Measurements from ENCODE around the gene ACCS.

ACCS gene

GRCh38 chr11:44033856-44034255 lies 32.2 kb upstream of the ACCS start:
- in situ Hi-C loops (cut with HindIII; ENCODE audit: low pct_ligation_motif_present, low sequenced_read_pairs) = loop anchor here (25.0 kb wide), 1 partner anchor 122 kb away; no protein-coding TSS in a partner anchor
- Histone ChIP-seq H3K27me3 (replicated peaks) (no peaks in the 10 kb centered on the region), H3K36me3 (replicated peaks) (no peaks in the 10 kb centered on the region), H3K4me3 (ENCODE audit: low read depth, low read length) (no peak overlapping the region), H3K27ac (no peak overlapping the region)
- DNase-seq = no peak
- no peak for TF ChIP-seq CTCF (IDR thresholded peaks at IDR 0.05; ENCODE audit: low read depth, low read length, missing control alignments)

GRCh38 chr11:44034639-44035038 lies 31.4 kb upstream of the ACCS start:
- in situ Hi-C loops (cut with HindIII; ENCODE audit: low pct_ligation_motif_present, low sequenced_read_pairs) = loop anchor here (25.0 kb wide), 1 partner anchor 122 kb away; no protein-coding TSS in a partner anchor
- DNase-seq = no peak

GRCh38 chr11:44036811-44037657 lies 29.0 kb upstream of the ACCS start:
- Histone ChIP-seq H3K27ac (no peak overlapping the region), H3K4me3 (ENCODE audit: low read depth, low read length) (no peak overlapping the region), H3K36me3 (replicated peaks) (no peaks in the 10 kb centered on the region), H3K27me3 (replicated peaks) (no peaks in the 10 kb centered on the region)
- in situ Hi-C loops (cut with HindIII; ENCODE audit: low pct_ligation_motif_present, low sequenced_read_pairs) = loop anchor here (25.0 kb wide), 1 partner anchor 125 kb away; no protein-coding TSS in a partner anchor
- DNase-seq = peak; percentile 90
- peak; percentile 94 for TF ChIP-seq CTCF (IDR thresholded peaks at IDR 0.05; ENCODE audit: low read depth, low read length, missing control alignments)

More at GRCh38 chr11:44034639-44035038, 31.4 kb upstream of the ACCS start:
- Histone ChIP-seq H3K27me3 (replicated peaks) (no peaks in the 10 kb centered on the region), H3K27ac (no peak overlapping the region), H3K4me3 (ENCODE audit: low read depth, low read length) (no peak overlapping the region), H3K36me3 (replicated peaks) (no peaks in the 10 kb centered on the region)
- TF ChIP-seq CTCF (IDR thresholded peaks at IDR 0.05; ENCODE audit: low read depth, low read length, missing control alignments) = no peak

- no peak for DNase-seq
- H3K27ac ChIP-seq = no peak overlapping the region
- no peaks in the 10 kb centered on the region for H3K36me3 ChIP-seq (replicated peaks)
- in situ Hi-C loops (cut with HindIII; ENCODE audit: low pct_ligation_motif_present, low sequenced_read_pairs) = loop anchor here (25.0 kb wide), 1 partner anchor 125 kb away; no protein-coding TSS in a partner anchor
- H3K27me3 ChIP-seq (replicated peaks) = no peaks in the 10 kb centered on the region
- no peak overlapping the region for H3K4me3 ChIP-seq (ENCODE audit: low read depth, low read length)
- TF ChIP-seq CTCF (IDR thresholded peaks at IDR 0.05; ENCODE audit: low read depth, low read length, missing control alignments) = no peak
Measured at GRCh38 chr11:44037658-44037998, 28.4 kb upstream of the ACCS start.

- TF ChIP-seq CTCF (IDR thresholded peaks at IDR 0.05; ENCODE audit: low read depth, low read length, missing control alignments) = no peak
- H3K4me3 ChIP-seq (ENCODE audit: low read depth, low read length) = no peak overlapping the region
- no peak for DNase-seq
- H3K27ac ChIP-seq = no peak overlapping the region
- H3K27me3 ChIP-seq (replicated peaks) = no peaks in the 10 kb centered on the region
- in situ Hi-C loops (cut with HindIII; ENCODE audit: low pct_ligation_motif_present, low sequenced_read_pairs) = loop anchor here (25.0 kb wide), 1 partner anchor 131 kb away; no protein-coding TSS in a partner anchor
- no peaks in the 10 kb centered on the region for H3K36me3 ChIP-seq (replicated peaks)
Measured at GRCh38 chr11:44043157-44043556, 22.9 kb upstream of the ACCS start.

All from brain microvascular endothelial cell (primary cell).